SK-N-SH (cell line): ENCODE data around the gene ATRN. TPM values are rescaled to one million over a fixed set of nuclear protein-coding genes. Genes with fewer than 3 reads are reported as not detected.

ENCODE experiments used
- CTCF ChIA-PET: fragments of 300-600, 350-600 bp; formaldehyde crosslinking; extraction: SDS; loops from one replicate; lab custom pipeline; 2021; lab: Yijun Ruan, JAX
- POLR2A ChIA-PET: fragments of 350-600 bp; sonication (Branson Sonifier 250); formaldehyde crosslinking; extraction: SDS; loops from one replicate; lab custom pipeline; 2020; ENCODE audit warnings: antibody characterized with exemption, inconsistent platforms; lab: Yijun Ruan, JAX
- DNase-seq: peaks from one replicate; pipeline ENCODE4 v3.0.0; 2012
- H2AFZ ChIP-seq: fragments of 200-600 bp; sonication (generic); 2 replicates; pipeline ENCODE4 v1.8.1; 2016; ENCODE audit warnings: antibody characterized with exemption, mild to moderate bottlenecking, low read depth
- H3F3A ChIP-seq: fragments of 200-600 bp; sonication (generic); replicated peaks from 2 replicates; pipeline ENCODE3; 2016; ENCODE audit warnings: antibody characterized with exemption, mild to moderate bottlenecking; ENCODE audit not compliant: insufficient read depth
- H3K27ac ChIP-seq, 2 experiments: fragments of 200-500 bp in 1 of 2; fragments of 200-600 bp in 1 of 2; sonication (Bioruptor generic) in 1 of 2; sonication (generic), shearing (Covaris generic) in 1 of 2; 2 replicates each; pipeline versions ENCODE4 v1.5.1 to v1.6.1; 2014 to 2016; ENCODE audit warnings: low read depth in 2 of 2, inconsistent platforms in 1 of 2, low read length in 1 of 2, mild to moderate bottlenecking in 1 of 2, mixed read lengths in 1 of 2
- H3K27me3 ChIP-seq: fragments of 200-600 bp; sonication (generic), shearing (Covaris generic); 2 replicates; pipeline ENCODE4 v1.6.1; 2016; ENCODE audit warnings: mixed run types; ENCODE audit not compliant: insufficient read depth
- H3K36me3 ChIP-seq, 2 experiments: fragments of 200-500 bp in 1 of 2; fragments of 200-600 bp in 1 of 2; sonication (Bioruptor generic) in 1 of 2; sonication (generic) in 1 of 2; replicated peaks in 1 of 2; 2 replicates each; pipeline versions ENCODE3 to v1.5.1; 2014 to 2016; ENCODE audit warnings: low read length in 1 of 2, mild to moderate bottlenecking in 1 of 2; ENCODE audit not compliant: insufficient read depth in 2 of 2, control insufficient read depth in 1 of 2
- H3K4me1 ChIP-seq, 2 experiments: fragments of 200-500 bp in 1 of 2; fragments of 200-600 bp in 1 of 2; sonication (Bioruptor generic) in 1 of 2; sonication (generic), shearing (Covaris generic) in 1 of 2; 2 replicates each; pipeline versions ENCODE4 v1.5.1 to v1.6.1; 2014 to 2016; ENCODE audit warnings: low read depth in 1 of 2, low read length in 1 of 2, mixed run types in 1 of 2; ENCODE audit not compliant: insufficient read depth in 2 of 2, control insufficient read depth in 1 of 2
- H3K4me2 ChIP-seq: fragments of 200-600 bp; sonication (generic), shearing (Covaris generic); 2 replicates; pipeline ENCODE4 v1.6.1; 2017; ENCODE audit warnings: mixed run types
- H3K4me3 ChIP-seq, 2 experiments: fragments of 200-500 bp in 1 of 2; fragments of 200-600 bp in 1 of 2; sonication (Bioruptor generic) in 1 of 2; sonication (generic), shearing (Covaris generic) in 1 of 2; 2 replicates each; pipeline versions ENCODE4 v1.5.1 to v1.8.1; 2014 to 2016; ENCODE audit warnings: low read depth in 2 of 2, inconsistent platforms in 1 of 2, low read length in 1 of 2, mild to moderate bottlenecking in 1 of 2, mixed read lengths in 1 of 2, moderate library complexity in 1 of 2
- H3K79me2 ChIP-seq: fragments of 200-600 bp; sonication (generic); 2 replicates; pipeline ENCODE4 v1.8.1; 2017; ENCODE audit warnings: mild to moderate bottlenecking; ENCODE audit not compliant: insufficient read depth
- H3K9ac ChIP-seq: fragments of 200-600 bp; sonication (generic); 2 replicates; pipeline ENCODE4 v1.6.1; 2017; ENCODE audit warnings: mixed run types
- H3K9me2 ChIP-seq: fragments of 200-600 bp; sonication (generic); 2 replicates; pipeline ENCODE4 v1.6.1; 2017; ENCODE audit warnings: mixed run types
- H3K9me3 ChIP-seq: fragments of 200-600 bp; sonication (generic); 2 replicates; pipeline ENCODE4 v1.6.1; 2017; ENCODE audit warnings: mixed run types, mild to moderate bottlenecking, moderate library complexity
- H4K20me1 ChIP-seq: fragments of 200-600 bp; sonication (generic); 2 replicates; pipeline ENCODE4 v1.6.1; 2017; ENCODE audit warnings: mild to moderate bottlenecking, mixed run types; ENCODE audit not compliant: insufficient read depth
- CHD2 ChIP-seq: fragments of 150-350 bp; IDR thresholded peaks from 2 replicates; pipeline ENCODE4 v1.6.1; 2018; ENCODE audit warnings: low read length; ENCODE audit not compliant: partially characterized antibody
- CTCF ChIP-seq: fragments of 200-600 bp; sonication (generic); IDR thresholded peaks from 2 replicates; pipeline ENCODE4 v1.6.1; 2017; ENCODE audit warnings: antibody characterized with exemption, mild to moderate bottlenecking, moderate library complexity
- ELF1 ChIP-seq: IDR thresholded peaks from 2 replicates; pipeline ENCODE4 v1.4.0; 2012
- EP300 ChIP-seq, 2 experiments: IDR thresholded peaks; 2 replicates each; pipeline versions ENCODE4 v1.4.0 to v1.6.1; 2012; ENCODE audit warnings: borderline replicate concordance in 1 of 2, low read depth in 1 of 2, low read length in 1 of 2
- MAX ChIP-seq: IDR thresholded peaks from 2 replicates; pipeline ENCODE4 v1.4.0; 2012; ENCODE audit warnings: low read depth
- MEF2A ChIP-seq: IDR thresholded peaks from 2 replicates; pipeline ENCODE4 v1.4.0; 2012; ENCODE audit warnings: low read depth, borderline replicate concordance
- NRF1 ChIP-seq: IDR thresholded peaks from 2 replicates; pipeline ENCODE4 v1.6.1; 2012; ENCODE audit warnings: low read depth, mild to moderate bottlenecking, low read length
- POLR2AphosphoS5 ChIP-seq: IDR thresholded peaks from 2 replicates; pipeline ENCODE4 v1.6.1; 2012; ENCODE audit warnings: low read depth, low read length
- SMC3 ChIP-seq: IDR thresholded peaks from 2 replicates; pipeline ENCODE4 v1.6.1; 2012; ENCODE audit warnings: low read depth, low read length, improper control_type of control experiment
- USF1 ChIP-seq: IDR thresholded peaks from 2 replicates; pipeline ENCODE4 v1.4.0; 2012; ENCODE audit warnings: low read depth, borderline replicate concordance
- USF2 ChIP-seq: fragments of 150-350 bp; IDR thresholded peaks from 2 replicates; pipeline ENCODE4 v1.6.1; 2017; ENCODE audit warnings: antibody characterized with exemption, low read length, low read depth, borderline replicate concordance
- ZBTB33 ChIP-seq: IDR thresholded peaks from 2 replicates; pipeline ENCODE4 v1.4.0; 2012; ENCODE audit warnings: low read depth, borderline replicate concordance
- WGBS: methylation state at CpG from one replicate; pipeline ENCODE4 v1.1.6; 2017; ENCODE audit warnings: low lambda C conversion rate; 5-methylcytosine and 5-hydroxymethylcytosine counted together
- polyA plus RNA-seq, 3 experiments: library from polyadenylated mRNA; depleted of rRNA; stranded (reverse); fragments of >200 nt; gene quantifications; 2 replicates each; pipeline ENCODE4 v1.2.3, GENCODE V29; 2012

The ATRN gene
- polyA plus RNA-seq, 1 of the 3 experiments (the other 2 are of a cell fraction): 33.8 TPM

GRCh38 chr20:3434232-3434631 is 36.6 kb upstream of the ATRN start (continued):
- TF ChIP-seq USF2 (no peak), ELF1 (no peak), CHD2 (no peak)

GRCh38 chr20:3436864-3437574 is 33.8 kb upstream of the ATRN start:
- Histone ChIP-seq H3K4me2 (no peak overlapping the region), H4K20me1 (no peaks in the 10 kb centered on the region), H3K9me2 (no peaks in the 10 kb centered on the region), H3K27me3 (no peaks in the 10 kb centered on the region), H3F3A (no peaks in the 10 kb centered on the region), H3K9ac (no peak overlapping the region), H3K4me1 (no peaks in the 10 kb centered on the region), H3K9me3 (no peaks in the 10 kb centered on the region), H3K27ac (no peak overlapping the region), H3K4me3 (no peak overlapping the region), H3K36me3 (no peaks in the 10 kb centered on the region), H3K79me2 (no peaks in the 10 kb centered on the region), H2AFZ (no peak overlapping the region)
- 43% methylated on average over 2 of the region's 2 CpGs for WGBS
- ChIA-PET POLR2A (no interaction called here), CTCF (no interaction called here)
- DNase-seq: no peak
- TF ChIP-seq ZBTB33 (no peak), NRF1 (no peak), SMC3 (no peak), EP300 (IDR thresholded peaks at IDR 0.05; ENCODE audit: borderline replicate concordance in 1 of 2, low read depth in 1 of 2, low read length in 1 of 2) (no peak)

- no peak overlapping the region for H3K27ac ChIP-seq
- CTCF ChIA-PET: no interaction called here
- TF ChIP-seq MEF2A (no peak), ZBTB33 (no peak), MAX (no peak), USF1 (no peak), NRF1 (no peak), POLR2AphosphoS5 (no peak), CTCF (no peak)
Measured at GRCh38 chr20:3446779-3447178, 24.0 kb upstream of the ATRN start.

More at GRCh38 chr20:3446779-3447178, 24.0 kb upstream of the ATRN start:
- H3K9ac ChIP-seq: no peak overlapping the region
- no peaks in the 10 kb centered on the region for H3F3A ChIP-seq
- no peaks in the 10 kb centered on the region for H3K4me1 ChIP-seq
- H3K4me3 ChIP-seq: no peak overlapping the region
- no peaks in the 10 kb centered on the region for H3K9me3 ChIP-seq
- H3K27me3 ChIP-seq: 0 out of 2 replicates have a peak, but pooled peaks cover 6% of the 10 kb centered on the region
- no peak for DNase-seq
- H3K4me2 ChIP-seq: no peak overlapping the region
- H3K36me3 ChIP-seq: no peaks in the 10 kb centered on the region
- no peaks in the 10 kb centered on the region for H3K79me2 ChIP-seq
- no peaks in the 10 kb centered on the region for H4K20me1 ChIP-seq
- no peaks in the 10 kb centered on the region for H3K9me2 ChIP-seq
- 81% methylated on average over 8 of the region's 8 CpGs for WGBS
- no peak overlapping the region for H2AFZ ChIP-seq
- POLR2A ChIA-PET: no interaction called here
